Measurements from ENCODE around the gene PER3. TPM values are rescaled to one million over a fixed set of nuclear protein-coding genes. Genes with fewer than 3 reads are reported as not detected.

Gene PER3
- total RNA-seq, 4 donors from 2014 or later = 6.7 to 21.0 (median 8.9) TPM

DNA sequence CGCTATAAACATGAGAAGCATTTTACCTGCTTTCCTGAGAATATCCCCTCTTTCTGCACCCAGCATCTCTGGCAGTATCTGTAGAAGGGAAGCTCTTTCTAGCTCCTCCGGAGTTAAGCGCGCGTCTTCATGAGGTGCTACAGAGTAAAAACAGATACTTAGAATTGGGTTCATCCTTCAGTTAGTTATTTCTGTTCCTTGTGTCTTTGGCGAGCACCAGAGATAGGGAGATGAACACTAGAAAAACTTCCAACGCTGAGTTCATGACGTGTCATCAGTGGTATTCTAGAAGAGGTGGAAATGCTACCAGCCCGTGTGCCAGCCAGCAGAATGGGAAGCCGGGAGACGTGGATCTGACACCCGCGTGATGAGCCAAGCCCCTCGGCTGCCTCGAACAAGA is 66.7 kb downstream of the PER3 start:
- Histone ChIP-seq H3K27me3 (no peaks in the 10 kb centered on the region), H3K4me1 (no peaks in the 10 kb centered on the region), H3K4me3 (no peak overlapping the region), H3K9me3 (no peaks in the 10 kb centered on the region), H3K27ac (no peak overlapping the region), H3K36me3 (peaks cover 0 to under 1% (median 0%) of the 10 kb centered on the region in 3 donors)
- DNase-seq = no peak
- 82 to 90% methylated on average over 11 to 15 of the region's 15 CpGs for WGBS, 2 donors
- intact Hi-C loops (cut with DNase I) = no loop called here
- no peak for TF ChIP-seq POLR2A (IDR thresholded peaks at IDR 0.05)
- TF ChIP-seq, protein P1, sequence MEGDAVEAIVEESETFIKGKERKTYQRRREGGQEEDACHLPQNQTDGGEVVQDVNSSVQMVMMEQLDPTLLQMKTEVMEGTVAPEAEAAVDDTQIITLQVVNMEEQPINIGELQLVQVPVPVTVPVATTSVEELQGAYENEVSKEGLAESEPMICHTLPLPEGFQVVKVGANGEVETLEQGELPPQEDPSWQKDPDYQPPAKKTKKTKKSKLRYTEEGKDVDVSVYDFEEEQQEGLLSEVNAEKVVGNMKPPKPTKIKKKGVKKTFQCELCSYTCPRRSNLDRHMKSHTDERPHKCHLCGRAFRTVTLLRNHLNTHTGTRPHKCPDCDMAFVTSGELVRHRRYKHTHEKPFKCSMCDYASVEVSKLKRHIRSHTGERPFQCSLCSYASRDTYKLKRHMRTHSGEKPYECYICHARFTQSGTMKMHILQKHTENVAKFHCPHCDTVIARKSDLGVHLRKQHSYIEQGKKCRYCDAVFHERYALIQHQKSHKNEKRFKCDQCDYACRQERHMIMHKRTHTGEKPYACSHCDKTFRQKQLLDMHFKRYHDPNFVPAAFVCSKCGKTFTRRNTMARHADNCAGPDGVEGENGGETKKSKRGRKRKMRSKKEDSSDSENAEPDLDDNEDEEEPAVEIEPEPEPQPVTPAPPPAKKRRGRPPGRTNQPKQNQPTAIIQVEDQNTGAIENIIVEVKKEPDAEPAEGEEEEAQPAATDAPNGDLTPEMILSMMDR (IDR thresholded peaks at IDR 0.05) = no peak

- DNase-seq = no peak
- no peaks in the 10 kb centered on the region for H3K27me3 ChIP-seq
- 67% methylated on average over 10 of the region's 10 CpGs for WGBS, 2 donors
- TF ChIP-seq POLR2A (IDR thresholded peaks at IDR 0.05) = no peak
- H3K4me1 ChIP-seq = no peaks in the 10 kb centered on the region
- H3K27ac ChIP-seq = no peak within 1 kb of the TSS
- intact Hi-C loops (cut with DNase I) = no loop called here
- no peaks in the 10 kb centered on the region for H3K9me3 ChIP-seq
- H3K4me3 ChIP-seq = no peak within 1 kb of the TSS
- H3K36me3 ChIP-seq = no peaks in the 10 kb centered on the region
These were observed 69.0 kb downstream of the PER3 start, which contains the start of gene UTS2 for GRCh38 chr1:7852804-7853683. Gene UTS2, minus strand, starts transcription at chr1:7853065. Its CDS starts 62 bp downstream, at chr1:7853003.

- Histone ChIP-seq H3K27ac (no peak overlapping the region), H3K9me3 (no peaks in the 10 kb centered on the region), H3K36me3 (no peaks in the 10 kb centered on the region), H3K4me3 (no peak overlapping the region), H3K4me1 (no peaks in the 10 kb centered on the region), H3K27me3 (no peaks in the 10 kb centered on the region)
- intact Hi-C loops (cut with DNase I) = no loop called here
- no peak for DNase-seq
- WGBS, 2 donors = 82 to 87% methylated on average over 6 to 7 of the region's 7 CpGs
- TF ChIP-seq, protein P1 (IDR thresholded peaks at IDR 0.05) = no peak
These were observed 69.6 kb downstream of the PER3 start for GRCh38 chr1:7853684-7854026.

- WGBS, 2 donors = 50 to 59% methylated on average over 15 of the region's 15 CpGs
- H3K27ac ChIP-seq = no peak overlapping the region
- TF ChIP-seq, protein P1 (IDR thresholded peaks at IDR 0.05) = no peak
- no peak for TF ChIP-seq POLR2A (IDR thresholded peaks at IDR 0.05)
- DNase-seq = no peak
- no peaks in the 10 kb centered on the region for H3K27me3 ChIP-seq
- no peaks in the 10 kb centered on the region for H3K9me3 ChIP-seq
- intact Hi-C loops (cut with DNase I) = no loop called here
- no peaks in the 10 kb centered on the region for H3K36me3 ChIP-seq
- H3K4me1 ChIP-seq = no peaks in the 10 kb centered on the region
- no peak overlapping the region for H3K4me3 ChIP-seq
These were observed 72.3 kb downstream of the PER3 start for GRCh38 chr1:7856345-7856744.

DNA sequence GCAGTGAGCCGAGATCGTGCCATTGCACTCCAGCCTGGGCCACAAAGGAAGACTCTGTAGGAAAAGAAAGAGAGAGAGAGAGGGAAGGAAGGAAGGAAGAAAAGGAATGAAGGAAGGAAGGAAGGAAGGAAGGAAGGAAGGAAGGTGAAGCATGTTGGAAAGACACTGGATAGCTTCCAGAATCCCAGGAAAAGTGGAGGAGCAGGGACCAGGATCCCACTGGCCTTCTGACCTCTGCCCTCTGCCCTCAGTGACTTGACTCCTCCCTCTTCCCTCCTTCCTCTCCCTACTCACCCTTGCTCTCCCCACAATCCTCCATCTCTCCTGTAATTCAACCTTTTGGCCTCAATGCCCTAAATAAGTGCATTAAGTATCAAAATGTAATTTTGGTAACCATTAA is 72.9 kb downstream of the PER3 start:
- TF ChIP-seq, protein P1 (IDR thresholded peaks at IDR 0.05) = no peak
- no peak for TF ChIP-seq POLR2A (IDR thresholded peaks at IDR 0.05)
- intact Hi-C loops (cut with DNase I) = no loop called here
- Histone ChIP-seq H3K4me3 (no peak overlapping the region), H3K4me1 (no peaks in the 10 kb centered on the region), H3K36me3 (no peaks in the 10 kb centered on the region), H3K9me3 (no peaks in the 10 kb centered on the region), H3K27me3 (no peaks in the 10 kb centered on the region), H3K27ac (no peak overlapping the region)
- DNase-seq = no peak
- WGBS, 2 donors = 57 to 70% methylated on average over 2 of the region's 2 CpGs

All from esophagus squamous epithelium (tissue), 5 donors.